ENCODE measurements around the gene MYOM1. TPM values are rescaled to one million over a fixed set of nuclear protein-coding genes. Genes with fewer than 3 reads are reported as not detected.
A peak's percentile ranks its signal among the peaks of the same experiment; 100 is the strongest.

The MYOM1 gene
- total RNA-seq, 1 donor from 2014 or later = 2.5 TPM

- Histone ChIP-seq H3K27ac (no peak overlapping the region), H3K9me3 (no peaks in the 10 kb centered on the region), H3K36me3 (no peaks in the 10 kb centered on the region), H3K27me3 (no peaks in the 10 kb centered on the region), H3K4me1 (peaks cover 11% of the 10 kb centered on the region), H3K4me3 (no peak overlapping the region)
- DNase-seq (no peak), ATAC-seq (no peak)
- TF ChIP-seq CTCF (IDR thresholded peaks at IDR 0.05) = no peak
- intact Hi-C loops (cut with DNase I) = loop anchor here (10.0 kb wide), 1 partner anchor 91 kb away; the partner anchor contains the start of gene MYL12A
Observed at GRCh38 chr18:3154214-3154613, 65.6 kb downstream of the MYOM1 start.

- Histone ChIP-seq H3K4me3 (no peak overlapping the region), H3K27me3 (no peaks in the 10 kb centered on the region), H3K4me1 (peaks cover 11% of the 10 kb centered on the region), H3K36me3 (no peaks in the 10 kb centered on the region), H3K9me3 (no peaks in the 10 kb centered on the region), H3K27ac (no peak overlapping the region)
- DNase-seq (no peak), ATAC-seq (no peak)
- TF ChIP-seq CTCF (IDR thresholded peaks at IDR 0.05) = no peak
- intact Hi-C loops (cut with DNase I) = loop anchor here (10.0 kb wide), 1 partner anchor 92 kb away; the partner anchor contains the start of gene MYL12A
Observed at GRCh38 chr18:3153107-3153704, 66.6 kb downstream of the MYOM1 start.

- Histone ChIP-seq H3K4me1 (peaks cover 11% of the 10 kb centered on the region), H3K27me3 (no peaks in the 10 kb centered on the region), H3K4me3 (no peak overlapping the region), H3K27ac (no peak overlapping the region), H3K36me3 (no peaks in the 10 kb centered on the region), H3K9me3 (no peaks in the 10 kb centered on the region)
- ATAC-seq (no peak), DNase-seq (no peak)
- no peak for TF ChIP-seq CTCF (IDR thresholded peaks at IDR 0.05)
- intact Hi-C loops (cut with DNase I) = loop anchor here (10.0 kb wide), 1 partner anchor 93 kb away; the partner anchor contains the start of gene MYL12A
Observed at GRCh38 chr18:3152294-3152693, 67.5 kb downstream of the MYOM1 start.

GRCh38 chr18:3151399-3152264 lies 68.1 kb downstream of the MYOM1 start:
- Histone ChIP-seq H3K36me3 (no peaks in the 10 kb centered on the region), H3K27ac (no peak overlapping the region), H3K27me3 (no peaks in the 10 kb centered on the region), H3K4me3 (no peak overlapping the region), H3K4me1 (peaks cover 11% of the 10 kb centered on the region), H3K9me3 (no peaks in the 10 kb centered on the region)
- TF ChIP-seq CTCF (IDR thresholded peaks at IDR 0.05) = peak; percentile 81
- intact Hi-C loops (cut with DNase I) = loop anchor here (10.0 kb wide), 1 partner anchor 93 kb away; the partner anchor contains the start of gene MYL12A
- DNase-seq = no peak
- peak; percentile 56 for ATAC-seq

GRCh38 chr18:3150688-3151087 lies 69.1 kb downstream of the MYOM1 start:
- H3K4me3 ChIP-seq = no peak overlapping the region
- H3K27me3 ChIP-seq = no peaks in the 10 kb centered on the region
- no peak for TF ChIP-seq CTCF (IDR thresholded peaks at IDR 0.05)
- no peaks in the 10 kb centered on the region for H3K36me3 ChIP-seq
- no peak for ATAC-seq
- no peaks in the 10 kb centered on the region for H3K9me3 ChIP-seq
- H3K4me1 ChIP-seq = peaks cover 2% of the 10 kb centered on the region
- DNase-seq = no peak
- intact Hi-C loops (cut with DNase I) = loop anchor here (10.0 kb wide), 1 partner anchor 94 kb away; the partner anchor contains the start of gene MYL12A
- no peak overlapping the region for H3K27ac ChIP-seq

Measured in upper lobe of right lung (tissue), 1 donor.